HL-60 (cell line): ENCODE measurements around the gene B3GALT5.

Experiments
- GABPA ChIP-seq: IDR thresholded peaks from 2 replicates; pipeline ENCODE4 v1.6.1; 2012; ENCODE audit warnings: low read depth
- TF ChIP-seq, protein P1 (sequence below): IDR thresholded peaks from one replicate; pipeline ENCODE4 v1.5.1; 2011; ENCODE audit warnings: low read length, control low read depth, inconsistent platforms; ENCODE audit not compliant: insufficient read depth

DNA sequence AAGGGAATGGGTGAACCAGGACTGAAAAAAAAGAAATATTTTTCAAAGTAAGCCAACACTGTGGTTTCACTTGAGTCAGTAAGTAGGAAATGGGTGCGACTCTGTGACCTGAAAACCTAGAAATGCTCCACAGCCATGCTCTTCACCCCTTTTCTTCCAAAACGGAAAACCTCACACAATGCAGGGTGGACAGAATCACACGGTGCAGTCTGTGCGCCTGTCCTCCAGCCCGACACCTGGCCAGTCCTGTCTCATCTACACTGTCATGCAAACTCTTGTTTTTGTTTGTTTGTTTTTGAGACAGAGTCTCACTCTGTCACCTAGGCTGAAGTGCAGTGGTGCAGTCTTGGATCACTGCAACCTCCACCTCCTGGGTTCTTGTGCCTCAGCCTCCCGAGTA, 53.3 kb downstream of the B3GALT5 start:
- TF ChIP-seq, protein P1, sequence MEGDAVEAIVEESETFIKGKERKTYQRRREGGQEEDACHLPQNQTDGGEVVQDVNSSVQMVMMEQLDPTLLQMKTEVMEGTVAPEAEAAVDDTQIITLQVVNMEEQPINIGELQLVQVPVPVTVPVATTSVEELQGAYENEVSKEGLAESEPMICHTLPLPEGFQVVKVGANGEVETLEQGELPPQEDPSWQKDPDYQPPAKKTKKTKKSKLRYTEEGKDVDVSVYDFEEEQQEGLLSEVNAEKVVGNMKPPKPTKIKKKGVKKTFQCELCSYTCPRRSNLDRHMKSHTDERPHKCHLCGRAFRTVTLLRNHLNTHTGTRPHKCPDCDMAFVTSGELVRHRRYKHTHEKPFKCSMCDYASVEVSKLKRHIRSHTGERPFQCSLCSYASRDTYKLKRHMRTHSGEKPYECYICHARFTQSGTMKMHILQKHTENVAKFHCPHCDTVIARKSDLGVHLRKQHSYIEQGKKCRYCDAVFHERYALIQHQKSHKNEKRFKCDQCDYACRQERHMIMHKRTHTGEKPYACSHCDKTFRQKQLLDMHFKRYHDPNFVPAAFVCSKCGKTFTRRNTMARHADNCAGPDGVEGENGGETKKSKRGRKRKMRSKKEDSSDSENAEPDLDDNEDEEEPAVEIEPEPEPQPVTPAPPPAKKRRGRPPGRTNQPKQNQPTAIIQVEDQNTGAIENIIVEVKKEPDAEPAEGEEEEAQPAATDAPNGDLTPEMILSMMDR = no peak
- no peak for TF ChIP-seq GABPA
